Measurements from ENCODE around the gene NUP210L.
"Not testable (repeated sequence)": the region's sequence is repeated elsewhere in the genome, so short reads cannot be mapped to it uniquely, and the experiment has no call there.

The NUP210L gene

GRCh38 chr1:154095456-154096060 is 59.3 kb downstream of the NUP210L start:
- Mint-ChIP-seq H3K36me3 (ENCODE audit: low read depth) (no peaks in the 10 kb centered on the region), H3K27me3 (no peaks in the 10 kb centered on the region), H3K27ac (no peak overlapping the region), H3K9me3 (no peaks in the 10 kb centered on the region), H3K4me1 (ENCODE audit: low read depth) (no peaks in the 10 kb centered on the region), H3K4me3 (no peak overlapping the region)
- no peak for DNase-seq

GRCh38 chr1:154094411-154094810 is 60.5 kb downstream of the NUP210L start:
- Mint-ChIP-seq H3K27me3 (no peaks in the 10 kb centered on the region), H3K27ac (no peak overlapping the region), H3K9me3 (no peaks in the 10 kb centered on the region), H3K4me1 (ENCODE audit: low read depth) (no peaks in the 10 kb centered on the region), H3K36me3 (ENCODE audit: low read depth) (no peaks in the 10 kb centered on the region), H3K4me3 (no peak overlapping the region)
- DNase-seq: no peak

DNA sequence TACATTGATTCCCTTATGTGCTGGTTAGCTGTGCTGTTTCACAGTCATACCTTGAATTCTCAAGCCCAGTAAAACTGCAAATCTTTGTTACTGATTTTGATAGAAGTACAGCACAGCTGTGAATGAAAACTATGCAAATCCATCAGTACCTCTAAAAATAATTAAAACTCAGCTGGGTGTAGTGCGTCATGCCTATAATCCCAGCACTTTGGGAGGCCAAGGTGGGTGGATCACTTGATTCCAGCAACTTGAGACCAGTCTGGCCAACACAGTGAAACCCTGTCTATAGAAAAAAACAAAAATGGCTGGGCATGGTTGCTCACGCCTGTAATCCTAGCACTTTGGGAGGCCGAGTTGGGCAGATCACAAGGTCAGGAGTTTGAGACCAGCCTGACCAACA is 61.2 kb downstream of the NUP210L start:
- no peak for DNase-seq
- Mint-ChIP-seq H3K27ac (no peak overlapping the region), H3K9me3 (no peaks in the 10 kb centered on the region), H3K27me3 (no peaks in the 10 kb centered on the region), H3K4me3 (no peak overlapping the region), H3K4me1 (ENCODE audit: low read depth) (no peaks in the 10 kb centered on the region), H3K36me3 (ENCODE audit: low read depth) (no peaks in the 10 kb centered on the region)

GRCh38 chr1:154091706-154092105 is 63.2 kb downstream of the NUP210L start:
- no peak overlapping the region for H3K4me3 Mint-ChIP-seq
- no peaks in the 10 kb centered on the region for H3K9me3 Mint-ChIP-seq
- no peaks in the 10 kb centered on the region for H3K36me3 Mint-ChIP-seq (ENCODE audit: low read depth)
- H3K27me3 Mint-ChIP-seq: no peaks in the 10 kb centered on the region
- DNase-seq: no peak
- no peak overlapping the region for H3K27ac Mint-ChIP-seq
- H3K4me1 Mint-ChIP-seq (ENCODE audit: low read depth): no peaks in the 10 kb centered on the region

DNA sequence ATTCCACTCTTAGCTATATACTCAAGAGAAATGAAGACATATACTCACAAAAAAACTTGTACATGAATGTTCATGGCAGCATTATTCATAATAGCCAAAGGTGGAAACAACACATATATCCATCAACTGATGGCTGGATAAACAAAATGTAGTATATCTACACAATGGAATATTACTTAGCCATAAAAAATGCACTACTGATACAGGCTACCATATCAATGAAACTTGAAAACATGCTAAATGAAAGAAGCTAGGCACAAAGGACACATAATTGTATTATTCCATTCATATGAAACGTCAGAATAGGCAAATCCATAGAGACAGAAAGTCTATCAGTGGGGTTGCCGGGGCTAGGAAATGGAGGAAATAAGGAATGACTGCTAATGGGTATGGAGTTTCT is 67.3 kb downstream of the NUP210L start:
- Mint-ChIP-seq H3K9me3 (peaks cover 8% of the 10 kb centered on the region), H3K27me3 (no peaks in the 10 kb centered on the region), H3K4me1 (ENCODE audit: low read depth) (no peaks in the 10 kb centered on the region), H3K27ac (no peak overlapping the region), H3K4me3 (no peak overlapping the region), H3K36me3 (ENCODE audit: low read depth) (no peaks in the 10 kb centered on the region)
- DNase-seq: no peak

- H3K27me3 Mint-ChIP-seq; DNase-seq; H3K27ac Mint-ChIP-seq; H3K4me1 Mint-ChIP-seq (ENCODE audit: low read depth); H3K4me3 Mint-ChIP-seq; H3K36me3 Mint-ChIP-seq (ENCODE audit: low read depth); H3K9me3 Mint-ChIP-seq: not testable (repeated sequence)
These were observed 71.8 kb downstream of the NUP210L start for GRCh38 chr1:154083057-154083456.

DNA sequence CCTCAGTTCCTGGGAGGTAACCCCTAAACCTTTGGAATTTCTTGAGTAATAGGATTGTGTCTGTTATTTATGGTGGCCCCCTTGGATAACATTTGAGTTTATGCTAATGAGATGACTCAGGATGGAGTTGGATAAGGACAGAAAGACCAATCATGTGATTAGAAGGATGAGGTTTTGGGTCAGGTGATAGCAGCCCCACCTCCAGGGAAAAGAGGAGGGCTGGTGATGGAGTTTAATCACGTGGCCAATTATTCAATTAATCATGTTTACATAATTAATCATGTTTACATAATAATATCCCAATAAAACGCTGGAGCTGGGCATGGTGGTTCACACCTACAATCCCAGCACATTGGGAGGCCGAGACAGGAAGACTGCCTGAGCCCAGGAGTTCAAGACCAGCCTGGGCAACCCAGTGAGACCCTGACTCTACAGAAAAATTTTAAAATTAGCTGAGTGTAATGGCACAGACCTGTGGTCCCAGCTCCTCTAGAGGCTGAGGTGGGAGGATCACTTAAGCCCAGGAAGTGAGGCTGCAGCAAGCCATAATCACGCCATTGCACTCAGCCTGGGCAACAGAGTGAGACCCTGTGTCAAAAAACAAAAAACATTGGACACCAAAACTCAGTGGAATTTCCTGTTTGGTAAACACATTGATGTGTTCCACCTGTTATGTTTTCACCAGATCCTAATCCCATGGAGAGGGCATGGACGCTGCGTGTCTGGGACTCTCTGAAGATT is 73.3 kb downstream of the NUP210L start:
- no peaks in the 10 kb centered on the region for H3K27me3 Mint-ChIP-seq
- H3K4me1 Mint-ChIP-seq (ENCODE audit: low read depth): no peaks in the 10 kb centered on the region
- no peak overlapping the region for H3K27ac Mint-ChIP-seq
- no peak for DNase-seq
- no peak overlapping the region for H3K4me3 Mint-ChIP-seq
- peaks cover 11% of the 10 kb centered on the region for H3K9me3 Mint-ChIP-seq
- no peaks in the 10 kb centered on the region for H3K36me3 Mint-ChIP-seq (ENCODE audit: low read depth)

GRCh38 chr1:154076413-154076812 is 78.5 kb downstream of the NUP210L start:
- Mint-ChIP-seq H3K4me3 (no peak overlapping the region), H3K36me3 (ENCODE audit: low read depth) (no peaks in the 10 kb centered on the region), H3K4me1 (ENCODE audit: low read depth) (no peaks in the 10 kb centered on the region), H3K27ac (no peak overlapping the region), H3K27me3 (peaks cover 7% of the 10 kb centered on the region), H3K9me3 (peaks cover 7% of the 10 kb centered on the region)
- no peak for DNase-seq

DNA sequence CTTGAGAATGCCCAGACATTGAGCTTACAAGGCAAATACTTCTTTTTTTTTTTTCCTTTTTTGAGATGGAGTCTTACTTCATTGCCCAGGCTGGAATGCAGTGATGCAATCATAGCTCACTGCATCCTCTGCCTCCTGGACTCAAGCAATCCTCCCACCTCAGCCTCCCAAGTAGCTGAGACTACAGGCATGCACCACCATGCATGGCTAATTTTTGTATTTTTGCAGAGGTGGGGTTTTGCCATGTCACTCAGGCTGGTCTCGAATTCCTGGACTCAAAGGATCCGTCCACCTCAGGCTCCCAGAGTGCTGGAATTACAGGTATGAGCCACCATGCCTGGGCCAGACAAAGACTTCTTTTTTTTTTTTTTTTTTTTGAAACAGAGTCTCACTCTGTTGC is 79.1 kb downstream of the NUP210L start:
- Mint-ChIP-seq H3K4me1 (ENCODE audit: low read depth) (no peaks in the 10 kb centered on the region), H3K36me3 (ENCODE audit: low read depth) (no peaks in the 10 kb centered on the region), H3K4me3 (no peak overlapping the region), H3K27me3 (peaks cover 7% of the 10 kb centered on the region), H3K27ac (no peak overlapping the region), H3K9me3 (peaks cover 7% of the 10 kb centered on the region)
- no peak for DNase-seq

GRCh38 chr1:154062309-154062708 is 92.6 kb downstream of the NUP210L start:
- H3K27ac Mint-ChIP-seq: no peak overlapping the region

GRCh38 chr1:154047436-154047835 is 107.4 kb downstream of the NUP210L start:
- H3K4me1 Mint-ChIP-seq (ENCODE audit: low read depth); H3K27ac Mint-ChIP-seq; H3K9me3 Mint-ChIP-seq; DNase-seq; H3K4me3 Mint-ChIP-seq; H3K27me3 Mint-ChIP-seq; H3K36me3 Mint-ChIP-seq (ENCODE audit: low read depth): not testable (repeated sequence)

More at GRCh38 chr1:154062309-154062708, 92.6 kb downstream of the NUP210L start:
- no peaks in the 10 kb centered on the region for H3K36me3 Mint-ChIP-seq (ENCODE audit: low read depth)
- no peaks in the 10 kb centered on the region for H3K27me3 Mint-ChIP-seq
- peaks cover 1% of the 10 kb centered on the region for H3K4me1 Mint-ChIP-seq (ENCODE audit: low read depth)
- H3K9me3 Mint-ChIP-seq: peaks cover under 1% of the 10 kb centered on the region
- H3K4me3 Mint-ChIP-seq: no peak overlapping the region
- DNase-seq: no peak

GRCh38 chr1:154033697-154034096 is 121.2 kb downstream of the NUP210L start:
- not testable (repeated sequence) for H3K4me3 Mint-ChIP-seq; H3K27ac Mint-ChIP-seq; H3K27me3 Mint-ChIP-seq; H3K36me3 Mint-ChIP-seq (ENCODE audit: low read depth); DNase-seq; H3K4me1 Mint-ChIP-seq (ENCODE audit: low read depth); H3K9me3 Mint-ChIP-seq

GRCh38 chr1:154019940-154020339 is 134.9 kb downstream of the NUP210L start:
- Mint-ChIP-seq H3K36me3 (ENCODE audit: low read depth) (no peaks in the 10 kb centered on the region), H3K4me1 (ENCODE audit: low read depth) (no peaks in the 10 kb centered on the region), H3K27me3 (no peaks in the 10 kb centered on the region), H3K9me3 (no peaks in the 10 kb centered on the region), H3K27ac (no peak overlapping the region), H3K4me3 (no peak overlapping the region)
- DNase-seq: no peak

DNA sequence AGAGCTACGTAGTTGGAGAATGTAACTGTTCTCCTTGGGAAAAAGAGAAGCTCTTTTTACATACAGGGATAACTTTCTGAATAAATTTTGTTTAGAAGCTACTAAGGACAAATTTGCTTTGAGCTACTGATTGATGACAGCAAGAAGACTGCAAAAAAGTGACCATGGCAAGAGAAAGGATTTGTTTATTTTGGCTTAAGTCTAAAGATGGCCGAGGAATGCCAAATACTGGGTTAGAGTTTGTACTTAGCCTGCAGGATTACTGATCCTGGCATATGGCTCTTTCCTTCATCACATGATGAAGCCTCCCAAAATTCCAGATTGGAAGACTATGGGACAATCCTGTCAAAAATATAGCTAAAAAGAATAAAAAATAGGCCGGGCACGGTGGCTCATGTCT is 135.6 kb downstream of the NUP210L start:
- H3K27me3 Mint-ChIP-seq: no peaks in the 10 kb centered on the region
- no peak overlapping the region for H3K27ac Mint-ChIP-seq
- no peaks in the 10 kb centered on the region for H3K9me3 Mint-ChIP-seq
- H3K4me1 Mint-ChIP-seq (ENCODE audit: low read depth): peaks cover 2% of the 10 kb centered on the region
- H3K4me3 Mint-ChIP-seq: no peak overlapping the region
- no peaks in the 10 kb centered on the region for H3K36me3 Mint-ChIP-seq (ENCODE audit: low read depth)
- no peak for DNase-seq

DNA sequence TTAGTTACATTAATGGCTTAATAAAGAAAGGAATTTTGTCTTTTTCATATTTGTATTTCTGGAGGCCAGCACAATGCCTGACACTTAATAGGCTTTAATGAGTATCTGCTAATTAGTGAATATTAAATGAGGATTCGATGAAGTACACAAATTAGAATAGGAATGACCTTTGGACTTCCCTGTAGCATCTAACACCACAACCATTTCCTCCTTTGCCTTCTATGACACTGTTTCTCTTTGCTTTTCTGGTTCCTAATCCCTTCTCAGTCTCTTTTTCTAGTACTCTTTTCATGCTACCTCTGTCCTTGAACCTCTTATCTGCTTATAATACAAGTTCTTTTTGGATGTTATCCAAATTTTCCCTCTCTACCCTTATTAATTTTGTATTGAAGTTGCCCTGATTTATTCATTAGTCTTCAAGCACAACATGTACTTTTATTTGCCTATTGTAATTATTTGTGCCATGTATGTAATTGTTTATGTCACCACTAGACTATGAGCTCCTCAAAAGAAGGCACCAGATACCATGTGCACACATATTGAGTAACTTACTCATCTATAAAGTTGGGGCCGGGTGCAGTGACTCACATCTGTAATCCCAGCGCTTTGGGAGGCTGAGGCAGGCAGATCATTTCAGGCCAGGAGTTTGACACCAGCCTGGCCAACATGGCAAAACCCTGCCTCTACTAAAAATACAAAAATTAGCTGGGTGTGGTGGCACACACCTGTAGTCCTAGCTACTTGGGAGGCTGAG is 140.5 kb downstream of the NUP210L start:
- no peak for DNase-seq
- H3K36me3 Mint-ChIP-seq (ENCODE audit: low read depth): no peaks in the 10 kb centered on the region
- no peaks in the 10 kb centered on the region for H3K27me3 Mint-ChIP-seq
- H3K27ac Mint-ChIP-seq: no peak overlapping the region
- no peaks in the 10 kb centered on the region for H3K9me3 Mint-ChIP-seq
- H3K4me3 Mint-ChIP-seq: no peak overlapping the region
- peaks cover 2% of the 10 kb centered on the region for H3K4me1 Mint-ChIP-seq (ENCODE audit: low read depth)

Measured in activated T-cell treated with anti-CD3 and anti-CD28 coated beads, Interleukin-2, amount 50 U/mL, for 24 hours (primary cell).